NB4 (cell line): ENCODE results near the gene ADGRF3.

Experiments
- CTCF ChIP-seq: IDR thresholded peaks from one replicate; pipeline ENCODE4 v1.5.1; 2012; ENCODE audit warnings: low read depth, low read length
- POLR2A ChIP-seq: IDR thresholded peaks from 2 replicates; pipeline ENCODE4 v1.6.1; 2011; ENCODE audit warnings: mild to moderate bottlenecking; ENCODE audit not compliant: insufficient read length; ENCODE audit errors: extremely low read depth

- TF ChIP-seq CTCF (no peak), POLR2A (no peak)
Measured at GRCh38 chr2:26387189-26387588, 40.6 kb upstream of the ADGRF3 start.
